Breast epithelium (tissue), 3 donors: ENCODE measurements around the gene ALKBH2.

Experiments
- CTCF ChIP-seq, 3 donors: fragments of 450-650 bp; IDR thresholded peaks; one replicate each; pipeline ENCODE4 v1.5.1; 2016 to 2017; ENCODE audit warnings: antibody characterized with exemption in 3 of 3, mild to moderate bottlenecking in 3 of 3, moderate library complexity in 3 of 3
- POLR2A ChIP-seq: fragments of 450-650 bp; IDR thresholded peaks from one replicate; pipeline ENCODE4 v1.6.1; 2016; ENCODE audit warnings: antibody characterized with exemption, mild to moderate bottlenecking, moderate library complexity
- POLR2AphosphoS5 ChIP-seq, 3 donors: sonication (generic); formaldehyde crosslinking; IDR thresholded peaks; one replicate each; pipeline ENCODE4 v1.6.1; 2017; ENCODE audit warnings: antibody characterized with exemption in 3 of 3

DNA sequence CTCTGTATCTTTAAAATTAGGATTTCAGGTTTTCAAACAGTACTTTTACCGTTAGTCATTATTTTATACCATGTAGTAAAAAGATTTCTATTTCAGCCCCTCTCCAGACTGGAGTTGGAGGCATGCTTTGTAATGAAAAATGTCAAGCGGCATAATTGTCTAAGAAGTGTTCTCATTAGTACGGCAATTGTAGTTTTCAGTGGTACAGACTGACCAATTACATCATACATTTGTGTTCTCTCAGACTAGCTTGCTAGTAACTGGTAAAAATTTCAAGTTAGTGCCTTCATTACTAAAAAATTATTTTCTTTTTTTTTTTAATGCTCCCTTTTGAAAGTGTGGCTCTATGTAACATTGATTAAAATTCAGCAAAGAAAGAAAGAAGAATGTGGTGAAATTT, 36.4 kb downstream of the ALKBH2 start:
- TF ChIP-seq CTCF (IDR thresholded peaks at IDR 0.05) (no peak), POLR2A (no peak), POLR2AphosphoS5 (IDR thresholded peaks at IDR 0.05) (no peak)
